IMR-90 (cell line): ENCODE measurements around the gene GLIS1. TPM values are rescaled to one million over a fixed set of nuclear protein-coding genes. Genes with fewer than 3 reads are reported as not detected.

Experiments used
- ATAC-seq: fragments of 200-7000 bp; cut with Tn5 transposase; 2 replicates; pipeline ENCODE4 v1.9.1; 2020; ENCODE audit warnings: low read depth, mild to moderate bottlenecking, moderate library complexity
- BruUV-seq: library from RNA; stranded (reverse); fragments of 400-500 nt; replicated peaks from 2 replicates; lab custom pipeline; 2021; lab: Mats Ljungman, UMichigan
- CTCF ChIA-PET: fragments of 300-600 bp; formaldehyde crosslinking; extraction: SDS; loops from one replicate; lab custom pipeline; 2021; ENCODE audit warnings: antibody characterized with exemption; lab: Yijun Ruan, JAX
- POLR2A ChIA-PET: fragments of 300-600 bp; sonication (Branson Sonifier 250); formaldehyde crosslinking; loops from one replicate; lab custom pipeline; 2022; ENCODE audit warnings: antibody characterized with exemption; ENCODE audit not compliant: unreplicated experiment; lab: Charles Lee
- DNase-seq: peaks from one replicate; pipeline ENCODE4 v3.0.0; 2013
- H2AFZ ChIP-seq: replicated peaks from 2 replicates; pipeline ENCODE3; 2013; ENCODE audit warnings: low read length, mild to moderate bottlenecking; ENCODE audit not compliant: poor library complexity
- H2AK5ac ChIP-seq: 2 replicates; pipeline ENCODE4 v1.6.1; 2013; ENCODE audit warnings: low read depth, low read length, inconsistent platforms
- H2AK9ac ChIP-seq: replicated peaks from 2 replicates; pipeline ENCODE3; 2013; ENCODE audit warnings: mild to moderate bottlenecking, low read depth, low read length, moderate library complexity; ENCODE audit not compliant: poor library complexity
- H2BK120ac ChIP-seq: 2 replicates; pipeline ENCODE4 v1.6.1; 2013; ENCODE audit warnings: low read depth, low read length, inconsistent platforms
- H2BK15ac ChIP-seq: 3 replicates; pipeline ENCODE4 v1.6.1; 2013; ENCODE audit warnings: low read depth, low read length, inconsistent platforms
- H2BK20ac ChIP-seq: 2 replicates; pipeline ENCODE4 v1.6.1; 2013; ENCODE audit warnings: low read depth, mild to moderate bottlenecking, inconsistent platforms, low read length, moderate library complexity
- H2BK5ac ChIP-seq: 2 replicates; pipeline ENCODE4 v1.6.1; 2013; ENCODE audit warnings: mild to moderate bottlenecking, low read depth, low read length, inconsistent platforms; ENCODE audit not compliant: poor library complexity, severe bottlenecking
- H3K14ac ChIP-seq: replicated peaks from 2 replicates; pipeline ENCODE4 v1.6.1; 2013; ENCODE audit warnings: low read depth, low read length, inconsistent platforms
- H3K18ac ChIP-seq: 2 replicates; pipeline ENCODE4 v1.6.1; 2013; ENCODE audit warnings: low read depth, low read length, control low read depth
- H3K23ac ChIP-seq: 2 replicates; pipeline ENCODE4 v1.6.1; 2013; ENCODE audit warnings: low read depth, low read length, inconsistent platforms
- H3K27ac ChIP-seq: 2 replicates; pipeline ENCODE4 v1.5.1; 2013; ENCODE audit warnings: mild to moderate bottlenecking, control low read depth, low read length; ENCODE audit not compliant: insufficient read depth
- H3K27me3 ChIP-seq: 2 replicates; pipeline ENCODE4 v1.6.1; 2013; ENCODE audit warnings: low read length; ENCODE audit not compliant: control insufficient read depth, insufficient read depth
- H3K36me3 ChIP-seq: 2 replicates; pipeline ENCODE4 v1.6.1; 2013; ENCODE audit warnings: low read length, mixed read lengths; ENCODE audit not compliant: control insufficient read depth, insufficient read depth
- H3K4ac ChIP-seq: 2 replicates; pipeline ENCODE4 v1.6.1; 2013; ENCODE audit warnings: low read depth, low read length, inconsistent platforms
- H3K4me1 ChIP-seq: 2 replicates; pipeline ENCODE4 v1.6.1; 2013; ENCODE audit warnings: low read length, mixed read lengths; ENCODE audit not compliant: control insufficient read depth, insufficient read depth
- H3K4me2 ChIP-seq: 2 replicates; pipeline ENCODE4 v1.6.1; 2013; ENCODE audit warnings: low read depth, mild to moderate bottlenecking, control low read depth, low read length, moderate library complexity
- H3K4me3 ChIP-seq: 2 replicates; pipeline ENCODE4 v1.5.1; 2013; ENCODE audit warnings: low read depth, mild to moderate bottlenecking, control low read depth, low read length, moderate library complexity; ENCODE audit not compliant: insufficient read depth
- H3K56ac ChIP-seq: 2 replicates; pipeline ENCODE4 v1.6.1; 2013; ENCODE audit warnings: low read length, inconsistent platforms; ENCODE audit not compliant: insufficient read depth; ENCODE audit errors: extremely low read depth
- H3K79me1 ChIP-seq, 2 experiments: 2 replicates each; pipeline ENCODE4 v1.6.1; 2013; ENCODE audit warnings: low read length in 2 of 2, inconsistent platforms in 1 of 2, low read depth in 1 of 2
- H3K9ac ChIP-seq: 2 replicates; pipeline ENCODE4 v1.6.1; 2013; ENCODE audit warnings: low read depth, low read length, control low read depth
- H3K9me1 ChIP-seq: 2 replicates; pipeline ENCODE4 v1.6.1; 2013; ENCODE audit warnings: low read length, inconsistent platforms; ENCODE audit not compliant: insufficient read depth
- H3K9me3 ChIP-seq: 2 replicates; pipeline ENCODE4 v1.6.1; 2013; ENCODE audit warnings: low read length; ENCODE audit not compliant: control insufficient read depth, insufficient read depth
- H4K20me1 ChIP-seq: 2 replicates; pipeline ENCODE4 v1.6.1; 2013; ENCODE audit warnings: low read length, inconsistent platforms; ENCODE audit not compliant: insufficient read depth
- H4K5ac ChIP-seq: 2 replicates; pipeline ENCODE4 v1.6.1; 2013; ENCODE audit warnings: mild to moderate bottlenecking, low read depth, low read length, control low read depth
- H4K8ac ChIP-seq, 2 experiments: 2 replicates each; pipeline ENCODE4 v1.6.1; 2013; ENCODE audit warnings: low read depth in 2 of 2, low read length in 2 of 2, control low read depth in 1 of 2, inconsistent platforms in 1 of 2
- H4K91ac ChIP-seq: 2 replicates; pipeline ENCODE4 v1.6.1; 2013; ENCODE audit warnings: low read depth, low read length, inconsistent platforms; ENCODE audit not compliant: insufficient read depth
- BHLHE40 ChIP-seq: fragments of 150-350 bp; IDR thresholded peaks from 2 replicates; pipeline ENCODE4 v1.6.1; 2016; ENCODE audit warnings: mild to moderate bottlenecking, low read depth, low read length
- CTCF ChIP-seq: conservative IDR thresholded peaks from 2 replicates; pipeline ENCODE4 v1.5.1; 2012; ENCODE audit warnings: mild to moderate bottlenecking, low read depth, low read length, improper control_type of control experiment
- MAFK ChIP-seq: IDR thresholded peaks from 2 replicates; pipeline ENCODE4 v1.6.1; 2012; ENCODE audit warnings: low read depth, low read length, improper control_type of control experiment
- MAZ ChIP-seq: IDR thresholded peaks from 2 replicates; pipeline ENCODE4 v1.6.1; 2012; ENCODE audit warnings: low read depth, mild to moderate bottlenecking, low read length, improper control_type of control experiment, moderate library complexity, borderline replicate concordance
- MXI1 ChIP-seq: IDR thresholded peaks from 2 replicates; pipeline ENCODE4 v1.6.1; 2012; ENCODE audit warnings: low read depth, mild to moderate bottlenecking, low read length, moderate library complexity, borderline replicate concordance
- POLR2A ChIP-seq: IDR thresholded peaks from 2 replicates; pipeline ENCODE4 v1.6.1; 2012; ENCODE audit warnings: mild to moderate bottlenecking, low read depth, low read length
- RAD21 ChIP-seq: IDR thresholded peaks from 2 replicates; pipeline ENCODE4 v1.6.1; 2012; ENCODE audit warnings: low read length, improper control_type of control experiment
- RCOR1 ChIP-seq: IDR thresholded peaks from 2 replicates; pipeline ENCODE4 v1.6.1; 2012; ENCODE audit warnings: mild to moderate bottlenecking, low read length, improper control_type of control experiment; ENCODE audit not compliant: insufficient replicate concordance
- USF2 ChIP-seq: fragments of 150-350 bp; IDR thresholded peaks from 2 replicates; pipeline ENCODE4 v1.6.1; 2017; ENCODE audit warnings: mild to moderate bottlenecking, antibody characterized with exemption, low read length, low read depth
- WGBS, 2 experiments: methylation state at CpG; one replicate each; pipeline versions ENCODE4 v1.1.5 to v1.1.7; 2013; ENCODE audit warnings: missing lambda C conversion rate in 2 of 2; ENCODE audit not compliant: insufficient read length in 1 of 2; ENCODE audit errors: extremely low coverage in 2 of 2; 5-methylcytosine and 5-hydroxymethylcytosine counted together
- dilution Hi-C: fragments of 300-500 bp; cut with HindIII; formaldehyde crosslinking; loops from one replicate; pipeline ENCODE4 v1.14.3; 2018; ENCODE audit warnings: low sequenced_read_pairs; ENCODE audit not compliant: unreplicated experiment
- in situ Hi-C: fragments of 300-500 bp; cut with MboI; formaldehyde crosslinking; loops from 3 replicates; pipeline ENCODE4 v1.14.3; 2019; ENCODE audit warnings: low sequenced_read_pairs, inconsistent platforms, mixed read lengths
- intact Hi-C: fragments of 100-400 bp; cut with micrococcal nuclease; formaldehyde crosslinking; loops from 2 replicates; pipeline ENCODE4 v1.10.0; 2022
- polyA plus RNA-seq, 3 experiments: library from polyadenylated mRNA; depleted of rRNA; stranded (reverse); fragments of >200 nt; gene quantifications; 2 replicates each; pipeline ENCODE4 v1.2.3, GENCODE V29; 2012; ENCODE audit warnings: low replicate concordance in 1 of 3
- total RNA-seq: library from RNA; depleted of rRNA; stranded (reverse); fragments of >200 nt; gene quantifications from 2 replicates; pipeline ENCODE4 v1.2.3, GENCODE V29; 2012

GLIS1 gene
- total and polyA plus RNA-seq, 2 of the 4 experiments (the other 2 are of a cell fraction) = 0.18 to 2.3 TPM

- Histone ChIP-seq H3K79me1 (peaks cover 0 to 58% of the 10 kb centered on the region in 2 experiments; a peak in 3 of 4 replicates), H4K20me1 (peaks cover 28% of the 10 kb centered on the region; the same call in 1 of the 2 replicates), H2BK120ac (no peak overlapping the region), H2AK9ac (no peak overlapping the region), H4K8ac (no peak overlapping the region), H3K18ac (no peak overlapping the region), H2BK15ac (no peak overlapping the region), H3K9ac (no peak overlapping the region), H3K23ac (no peak overlapping the region), H2BK20ac (no peak overlapping the region), H2AFZ (no peak overlapping the region), H3K14ac (no peak overlapping the region), H4K91ac (no peak overlapping the region), H3K9me1 (peaks cover 24% of the 10 kb centered on the region), H3K4me1 (peaks cover 24% of the 10 kb centered on the region), H3K56ac (no peak overlapping the region), H3K9me3 (no peaks in the 10 kb centered on the region), H3K36me3 (no peaks in the 10 kb centered on the region), H3K4me2 (no peak overlapping the region), H3K27me3 (no peaks in the 10 kb centered on the region), H2AK5ac (no peak overlapping the region), H3K4ac (no peak overlapping the region), H2BK5ac (no peak overlapping the region), H4K5ac (no peak overlapping the region), H3K27ac (no peak overlapping the region), H3K4me3 (no peak overlapping the region)
- TF ChIP-seq MAZ (no peak), CTCF (no peak), MXI1 (no peak), RAD21 (no peak), BHLHE40 (no peak), MAFK (no peak), POLR2A (no peak), USF2 (no peak), RCOR1 (no peak)
- in situ Hi-C loops (no loop called here), intact Hi-C loops (loop anchor here (5.0 kb wide), 2 partner anchors 45 to 200 kb away; no protein-coding TSS in a partner anchor), dilution Hi-C loops (no loop called here)
- ChIA-PET CTCF (no interaction called here), POLR2A (no interaction called here)
- ATAC-seq (no peak), DNase-seq (no peak)
- BruUV-seq = no TSS peak
- WGBS, 2 experiments = 97% methylated on average over 6 of the region's 14 CpGs; no CpG with 5 or more reads in 1 of the 2 experiments
Observed at GRCh38 chr1:53687426-53687825, 51.5 kb downstream of the GLIS1 start.
